IMR-90 (cell line): Measurements from ENCODE around the gene E2F4. TPM values are rescaled to one million over a fixed set of nuclear protein-coding genes. Genes with fewer than 3 reads are reported as not detected.

Source experiments
- polyA plus RNA-seq, 3 experiments: library from polyadenylated mRNA; depleted of rRNA; stranded (reverse); fragments of >200 nt; gene quantifications; 2 replicates each; pipeline ENCODE4 v1.2.3, GENCODE V29; 2012; ENCODE audit warnings: low replicate concordance in 1 of 3
- total RNA-seq: library from RNA; depleted of rRNA; stranded (reverse); fragments of >200 nt; gene quantifications from 2 replicates; pipeline ENCODE4 v1.2.3, GENCODE V29; 2012
- TF ChIP-seq, protein P1 (sequence below): fragments of 150-350 bp; IDR thresholded peaks from 2 replicates; pipeline ENCODE4 v1.6.1; 2016; ENCODE audit warnings: low read depth, mild to moderate bottlenecking, low read length, moderate library complexity, borderline replicate concordance

The E2F4 gene
- total and polyA plus RNA-seq, 2 of the 4 experiments (the other 2 are of a cell fraction), result 63.4 to 103 TPM

GRCh38 chr16:67246756-67247191 lies 54.8 kb downstream of the E2F4 start (continued):
- TF ChIP-seq, protein P1, sequence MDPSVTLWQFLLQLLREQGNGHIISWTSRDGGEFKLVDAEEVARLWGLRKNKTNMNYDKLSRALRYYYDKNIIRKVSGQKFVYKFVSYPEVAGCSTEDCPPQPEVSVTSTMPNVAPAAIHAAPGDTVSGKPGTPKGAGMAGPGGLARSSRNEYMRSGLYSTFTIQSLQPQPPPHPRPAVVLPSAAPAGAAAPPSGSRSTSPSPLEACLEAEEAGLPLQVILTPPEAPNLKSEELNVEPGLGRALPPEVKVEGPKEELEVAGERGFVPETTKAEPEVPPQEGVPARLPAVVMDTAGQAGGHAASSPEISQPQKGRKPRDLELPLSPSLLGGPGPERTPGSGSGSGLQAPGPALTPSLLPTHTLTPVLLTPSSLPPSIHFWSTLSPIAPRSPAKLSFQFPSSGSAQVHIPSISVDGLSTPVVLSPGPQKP, result no peak
